CD14-positive monocyte (primary cell): ENCODE data around the gene RASSF6. TPM values are rescaled to one million over a fixed set of nuclear protein-coding genes. Genes with fewer than 3 reads are reported as not detected.

Experiments
- DNase-seq, 3 donors: peaks; one replicate each; pipeline ENCODE4 v3.0.0-alpha.2; 2011 to 2022
- H2AFZ ChIP-seq: 2 replicates; pipeline ENCODE4 v1.6.0; 2012; ENCODE audit warnings: mild to moderate bottlenecking, low read depth, low read length, inconsistent platforms; ENCODE audit not compliant: insufficient read depth, poor library complexity, severe bottlenecking
- H3K27ac ChIP-seq, 2 donors: 1 replicate in 1 of 2; 2 replicates in 1 of 2; pipeline ENCODE4 v1.5.1; 2012 to 2013; ENCODE audit warnings: low read length in 2 of 2, control low read depth in 1 of 2, inconsistent platforms in 1 of 2, low read depth in 1 of 2, mild to moderate bottlenecking in 1 of 2
- H3K27me3 ChIP-seq, 2 donors: one replicate each; pipeline versions ENCODE4 v1.6.0 to v1.6.1; 2011 to 2013; ENCODE audit warnings: low read length in 2 of 2; ENCODE audit not compliant: control insufficient read depth in 2 of 2, insufficient read depth in 2 of 2
- H3K36me3 ChIP-seq, 2 donors: replicated peaks in 1 of 2; 1 replicate in 1 of 2; 2 replicates in 1 of 2; pipeline versions ENCODE4 v1.5.1 to v1.6.1; 2012 to 2013; ENCODE audit warnings: low read length in 2 of 2, control low read depth in 1 of 2, inconsistent platforms in 1 of 2, mild to moderate bottlenecking in 1 of 2; ENCODE audit not compliant: insufficient read depth in 2 of 2, control insufficient read depth in 1 of 2
- H3K4me1 ChIP-seq, 2 donors: 1 replicate in 1 of 2; 2 replicates in 1 of 2; pipeline versions ENCODE4 v1.5.1 to v1.6.1; 2012 to 2013; ENCODE audit warnings: low read length in 2 of 2, control low read depth in 1 of 2, inconsistent platforms in 1 of 2, mild to moderate bottlenecking in 1 of 2, moderate library complexity in 1 of 2; ENCODE audit not compliant: insufficient read depth in 2 of 2, control insufficient read depth in 1 of 2
- H3K4me2 ChIP-seq: replicated peaks from 2 replicates; pipeline ENCODE3; 2012; ENCODE audit warnings: low read length, moderate library complexity, mild to moderate bottlenecking; ENCODE audit not compliant: poor library complexity, severe bottlenecking; ENCODE audit errors: extremely low read depth
- H3K4me3 ChIP-seq, 3 experiments: fragments of 200-600 bp in 1 of 3; sonication (generic) in 1 of 3; replicated peaks in 1 of 3; 1 replicate in 2 of 3; 2 replicates in 1 of 3; pipeline ENCODE4 v1.5.1; 2011 to 2013; ENCODE audit warnings: low read length in 3 of 3, mild to moderate bottlenecking in 3 of 3, control low read depth in 2 of 3, low read depth in 2 of 3, inconsistent platforms in 1 of 3, moderate library complexity in 1 of 3
- H3K79me2 ChIP-seq: 2 replicates; pipeline ENCODE4 v1.6.0; 2012; ENCODE audit warnings: mild to moderate bottlenecking, control low read depth, inconsistent platforms, low read length, moderate library complexity; ENCODE audit not compliant: insufficient read depth
- H3K9ac ChIP-seq: 2 replicates; pipeline ENCODE4 v1.6.0; 2017; ENCODE audit warnings: low read length, mild to moderate bottlenecking; ENCODE audit not compliant: insufficient read depth, poor library complexity, severe bottlenecking
- H3K9me3 ChIP-seq, 2 donors: replicated peaks in 1 of 2; 1 replicate in 1 of 2; 2 replicates in 1 of 2; pipeline versions ENCODE4 v1.5.1 to v1.6.1; 2012 to 2013; ENCODE audit warnings: low read length in 2 of 2, control low read depth in 1 of 2; ENCODE audit not compliant: control insufficient read depth in 1 of 2, insufficient read depth in 1 of 2
- H4K20me1 ChIP-seq: 2 replicates; pipeline ENCODE4 v1.6.0; 2012; ENCODE audit warnings: mild to moderate bottlenecking, low read length, control low read depth, moderate library complexity; ENCODE audit not compliant: insufficient read depth
- H3K27ac Mint-ChIP-seq, 7 donors: one replicate each; pipeline ENCODE4 v1.8.0; 2020; ENCODE audit warnings: mild to moderate bottlenecking in 7 of 7, mixed read lengths in 7 of 7, moderate library complexity in 6 of 7, inconsistent platforms in 2 of 7
- H3K27me3 Mint-ChIP-seq, 3 donors: one replicate each; pipeline ENCODE4 v1.8.0; 2021 to 2022; ENCODE audit warnings: low read depth in 3 of 3, mild to moderate bottlenecking in 3 of 3, mixed read lengths in 3 of 3, moderate library complexity in 3 of 3, inconsistent platforms in 1 of 3
- H3K36me3 Mint-ChIP-seq, 2 donors: one replicate each; pipeline ENCODE4 v1.8.0; 2020; ENCODE audit warnings: mixed read lengths in 2 of 2, inconsistent platforms in 1 of 2, mild to moderate bottlenecking in 1 of 2
- H3K4me1 Mint-ChIP-seq: one replicate; pipeline ENCODE4 v1.8.0; 2020; ENCODE audit warnings: mild to moderate bottlenecking, mixed read lengths
- H3K4me3 Mint-ChIP-seq, 2 donors: one replicate each; pipeline ENCODE4 v1.8.0; 2020; ENCODE audit warnings: mild to moderate bottlenecking in 2 of 2, mixed read lengths in 2 of 2, moderate library complexity in 1 of 2
- H3K9me3 Mint-ChIP-seq, 7 donors: one replicate each; pipeline ENCODE4 v1.8.0; 2020 to 2022; ENCODE audit warnings: mixed read lengths in 7 of 7, mild to moderate bottlenecking in 6 of 7, moderate library complexity in 6 of 7, inconsistent platforms in 2 of 7
- CTCF ChIP-seq: fragments of 200-600 bp; IDR thresholded peaks from one replicate; pipeline ENCODE4 v1.8.0; 2022; ENCODE audit warnings: antibody characterized with exemption, mild to moderate bottlenecking
- WGBS: methylation state at CpG from one replicate; pipeline ENCODE4 v1.1.5; 2013; ENCODE audit warnings: missing lambda C conversion rate; ENCODE audit not compliant: insufficient coverage; 5-methylcytosine and 5-hydroxymethylcytosine counted together
- intact Hi-C, 2 donors: fragments of 100-400 bp; cut with micrococcal nuclease; formaldehyde crosslinking; loops; one replicate each; pipeline versions ENCODE4 v1.15.0 to v1.15.1; 2023
- polyA plus RNA-seq, 3 donors: library from polyadenylated mRNA; depleted of rRNA in 1 of 3; unstranded in 2 of 3; stranded (reverse) in 1 of 3; fragments of 300-500 nt in 2 of 3; fragments of >200 nt in 1 of 3; fragmentation: Illumina TruSeq in 2 of 3; gene quantifications; 1 replicate in 2 of 3; 2 replicates in 1 of 3; pipeline ENCODE4 v1.2.3, GENCODE V29; 2012 to 2021

The RASSF6 gene
- polyA plus RNA-seq, 3 donors: not detected

DNA sequence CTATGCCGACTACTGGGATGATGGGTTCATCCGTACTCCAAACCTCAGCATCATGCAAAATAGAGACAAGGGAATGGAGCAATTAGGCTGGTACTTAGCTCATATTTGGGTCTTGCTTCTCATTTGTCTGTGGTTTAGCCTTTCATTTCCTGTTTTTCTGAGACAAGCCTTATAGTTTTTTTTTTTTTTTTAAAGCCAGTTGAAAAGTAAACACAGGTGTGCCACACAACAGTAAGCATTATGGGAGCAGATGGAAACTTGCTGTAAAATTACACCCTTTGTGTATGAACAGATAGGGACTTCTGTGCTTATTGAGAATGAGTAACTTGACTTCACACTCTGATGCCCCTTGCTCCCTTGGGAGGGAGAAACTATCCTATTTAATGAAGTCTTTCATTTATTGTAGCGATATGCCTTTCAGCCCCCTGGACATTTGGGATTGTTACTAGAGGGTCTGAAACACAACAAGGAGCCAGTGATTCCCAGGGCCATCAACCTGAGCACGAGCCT is 13.7 kb downstream of the RASSF6 start:
- Histone ChIP-seq H3K27me3 (no peaks in the 10 kb centered on the region), H3K9me3 (no peaks in the 10 kb centered on the region), H3K4me3 (no peak overlapping the region), H3K27ac (no peak overlapping the region), H3K36me3 (no peaks in the 10 kb centered on the region), H3K79me2 (no peaks in the 10 kb centered on the region), H3K4me2 (no peak overlapping the region), H2AFZ (no peak overlapping the region), H3K4me1 (no peaks in the 10 kb centered on the region), H4K20me1 (no peaks in the 10 kb centered on the region), H3K9ac (no peak overlapping the region)
- H3K4me1 Mint-ChIP-seq: peaks cover 4% of the 10 kb centered on the region
- DNase-seq: no peak
- no peaks in the 10 kb centered on the region for H3K36me3 Mint-ChIP-seq
- WGBS: no CpG with 5 or more reads among the region's 4 CpGs
- H3K4me3 Mint-ChIP-seq: no peak overlapping the region
- no peak for TF ChIP-seq CTCF
- no peak overlapping the region for H3K27ac Mint-ChIP-seq
- H3K27me3 Mint-ChIP-seq: peaks cover 0 to 2% (median 2%) of the 10 kb centered on the region in 3 donors
- peaks cover 0 to 4% (median 2%) of the 10 kb centered on the region in 7 donors for H3K9me3 Mint-ChIP-seq
- intact Hi-C loops: no loop called here

DNA sequence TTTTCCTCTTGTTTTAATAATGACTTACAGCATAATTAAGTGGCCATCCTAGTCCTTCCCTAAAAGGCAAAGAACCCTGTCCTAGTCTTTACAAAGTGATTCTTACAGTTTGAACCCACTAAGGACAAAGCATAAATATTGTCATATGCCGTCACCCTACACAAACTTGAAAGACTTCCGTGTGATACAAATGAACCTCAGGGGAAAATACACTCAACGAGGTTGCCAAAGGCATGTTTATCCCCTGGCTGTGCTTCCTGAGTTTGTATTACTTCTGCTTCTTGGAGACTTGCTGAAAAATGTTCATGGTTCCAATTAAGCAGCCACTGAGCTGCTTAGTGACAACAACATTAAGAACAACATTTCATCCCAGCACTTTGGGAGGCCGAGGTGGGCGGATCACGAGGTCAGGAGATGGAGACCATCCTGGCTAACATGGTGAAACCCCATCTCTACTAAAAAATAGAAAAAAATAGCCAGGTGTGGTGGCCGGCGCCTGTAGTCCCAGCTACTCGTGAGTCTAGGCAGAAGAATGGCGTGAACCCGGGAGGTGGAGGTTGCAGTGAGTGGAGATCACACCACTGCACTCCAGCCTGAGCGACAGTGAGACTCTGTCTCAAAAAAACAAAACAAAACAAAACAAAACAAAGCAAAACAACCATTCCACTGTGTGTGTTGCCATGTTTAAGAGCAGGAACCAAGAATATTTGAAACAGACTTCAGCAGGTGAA is 16.2 kb downstream of the RASSF6 start:
- H3K9me3 Mint-ChIP-seq: peaks cover 0 to 4% (median 2%) of the 10 kb centered on the region in 7 donors
- H3K27me3 Mint-ChIP-seq: peaks cover 0 to 2% (median 2%) of the 10 kb centered on the region in 3 donors
- Histone ChIP-seq H3K27ac (no peak overlapping the region), H3K9ac (no peak overlapping the region), H3K79me2 (no peaks in the 10 kb centered on the region), H2AFZ (peak overlapping the region; percentile 25), H3K4me3 (no peak overlapping the region), H3K9me3 (no peaks in the 10 kb centered on the region), H4K20me1 (no peaks in the 10 kb centered on the region), H3K4me2 (no peak overlapping the region), H3K4me1 (no peaks in the 10 kb centered on the region), H3K27me3 (no peaks in the 10 kb centered on the region), H3K36me3 (no peaks in the 10 kb centered on the region)
- H3K27ac Mint-ChIP-seq: no peak overlapping the region
- intact Hi-C loops: no loop called here
- no peak overlapping the region for H3K4me3 Mint-ChIP-seq
- no peak for TF ChIP-seq CTCF
- no peaks in the 10 kb centered on the region for H3K36me3 Mint-ChIP-seq
- peak in 1 of 3 donors; percentile 48 for DNase-seq
- WGBS: 28% methylated on average over 5 of the region's 12 CpGs
- H3K4me1 Mint-ChIP-seq: peaks cover 5% of the 10 kb centered on the region
